H1 (cell line): Measurements from ENCODE around the gene CD68. TPM values are rescaled to one million over a fixed set of nuclear protein-coding genes. Genes with fewer than 3 reads are reported as not detected.

Experiments used
- CTCF ChIA-PET: fragments of 300-600 bp; sonication (Branson Sonifier 250); formaldehyde crosslinking; loops from one replicate; lab custom pipeline; 2021; ENCODE audit not compliant: partially characterized antibody; lab: Charles Lee
- POLR2A ChIA-PET: fragments of 300-600 bp; sonication (Branson Sonifier 250); formaldehyde crosslinking; loops from one replicate; lab custom pipeline; 2021; ENCODE audit warnings: inconsistent platforms; ENCODE audit not compliant: partially characterized antibody; lab: Charles Lee
- DNase-seq, 2 experiments: peaks; one replicate each; pipeline versions ENCODE4 v3.0.0 to v3.0.0-alpha.2; 2010 to 2022; ENCODE audit warnings: low spot score in 2 of 2, low read depth in 1 of 2, mixed read lengths in 1 of 2
- FAIRE-seq: peaks from 2 replicates; lab custom pipeline; 2011; peaks lifted over from hg19 to GRCh38; lab: Jason Lieb, UNC
- H2AFZ ChIP-seq: 2 replicates; pipeline ENCODE4 v1.8.1; 2012; ENCODE audit warnings: low read length, inconsistent platforms
- H2AK5ac ChIP-seq: 2 replicates; pipeline ENCODE4 v1.6.1; 2013; ENCODE audit warnings: low read depth, low read length
- H2BK120ac ChIP-seq: replicated peaks from 2 replicates; pipeline ENCODE3; 2013; ENCODE audit warnings: low read depth, low read length, inconsistent platforms
- H2BK12ac ChIP-seq: 2 replicates; pipeline ENCODE4 v1.6.1; 2013; ENCODE audit warnings: low read depth, low read length
- H2BK15ac ChIP-seq: 2 replicates; pipeline ENCODE4 v1.6.1; 2013; ENCODE audit warnings: low read length
- H2BK20ac ChIP-seq: 2 replicates; pipeline ENCODE4 v1.6.1; 2013; ENCODE audit warnings: low read length
- H2BK5ac ChIP-seq: 2 replicates; pipeline ENCODE4 v1.6.1; 2013; ENCODE audit warnings: low read depth, low read length
- H3K14ac ChIP-seq: 2 replicates; pipeline ENCODE4 v1.6.1; 2013; ENCODE audit warnings: inconsistent platforms; ENCODE audit not compliant: insufficient read length
- H3K18ac ChIP-seq: 2 replicates; pipeline ENCODE4 v1.6.1; 2013; ENCODE audit warnings: low read length; ENCODE audit errors: extremely low read depth
- H3K23ac ChIP-seq: 2 replicates; pipeline ENCODE4 v1.6.1; 2013; ENCODE audit warnings: inconsistent platforms; ENCODE audit not compliant: insufficient read length
- H3K23me2 ChIP-seq: 2 replicates; pipeline ENCODE4 v1.6.1; 2013; ENCODE audit warnings: low read depth, low read length
- H3K27ac ChIP-seq: 2 replicates; pipeline ENCODE4 v1.6.1; 2011; ENCODE audit warnings: low read depth, low read length, inconsistent platforms
- H3K27me3 ChIP-seq, 4 experiments: replicated peaks in 1 of 4; 1 replicate in 1 of 4; 2 replicates in 3 of 4; pipeline versions ENCODE4 v1.6.1 to v1.8.1; 2011 to 2013; ENCODE audit warnings: low read length in 3 of 4, mild to moderate bottlenecking in 3 of 4, inconsistent platforms in 2 of 4, mixed read lengths in 2 of 4, moderate library complexity in 1 of 4; ENCODE audit not compliant: control insufficient read depth in 3 of 4, insufficient read depth in 3 of 4; ENCODE audit errors: extremely low read depth in 1 of 4
- H3K36me3 ChIP-seq, 4 experiments: 2 replicates each; pipeline versions ENCODE4 v1.6.1 to v1.8.1; 2011 to 2013; ENCODE audit warnings: mild to moderate bottlenecking in 4 of 4, low read length in 3 of 4, moderate library complexity in 2 of 4, control low read depth in 1 of 4, inconsistent platforms in 1 of 4; ENCODE audit not compliant: insufficient read depth in 4 of 4, control insufficient read depth in 2 of 4
- H3K4ac ChIP-seq: replicated peaks from 2 replicates; pipeline ENCODE3; 2013; ENCODE audit warnings: low read length, low read depth, mixed read lengths, inconsistent platforms; ENCODE audit not compliant: insufficient read length
- H3K4me1 ChIP-seq, 4 experiments: replicated peaks in 1 of 4; 1 replicate in 1 of 4; 2 replicates in 3 of 4; pipeline versions ENCODE4 v1.6.1 to v1.8.1; 2011 to 2013; ENCODE audit warnings: low read length in 3 of 4, inconsistent platforms in 2 of 4, mixed read lengths in 1 of 4; ENCODE audit not compliant: insufficient read depth in 4 of 4, control insufficient read depth in 3 of 4
- H3K4me2 ChIP-seq, 2 experiments: 2 replicates each; pipeline versions ENCODE4 v1.6.1 to v1.8.1; 2011 to 2013; ENCODE audit warnings: low read depth in 2 of 2, low read length in 2 of 2, control low read depth in 1 of 2, inconsistent platforms in 1 of 2, mild to moderate bottlenecking in 1 of 2; ENCODE audit not compliant: insufficient read depth in 1 of 2
- H3K4me3 ChIP-seq, 4 experiments: fragments of 200-600, 300-600 bp in 1 of 4; sonication (generic), shearing (Covaris generic), sonication (Bioruptor Twin) in 1 of 4; 2 replicates each; pipeline versions ENCODE4 v1.5.1 to v1.8.1; 2011 to 2016; ENCODE audit warnings: low read length in 4 of 4, low read depth in 3 of 4, control low read depth in 2 of 4, inconsistent platforms in 2 of 4, mild to moderate bottlenecking in 2 of 4, mixed read lengths in 1 of 4, moderate library complexity in 1 of 4; ENCODE audit not compliant: insufficient read depth in 2 of 4; ENCODE audit errors: extremely low read depth in 1 of 4
- H3K56ac ChIP-seq: replicated peaks from 2 replicates; pipeline ENCODE3; 2013; ENCODE audit warnings: low read depth, mild to moderate bottlenecking, mixed read lengths, low read length, inconsistent platforms; ENCODE audit not compliant: insufficient read length
- H3K79me1 ChIP-seq: 2 replicates; pipeline ENCODE4 v1.6.1; 2013; ENCODE audit warnings: low read depth, low read length, control low read depth
- H3K79me2 ChIP-seq, 2 experiments: 2 replicates each; pipeline versions ENCODE4 v1.6.1 to v1.8.1; 2012 to 2013; ENCODE audit warnings: low read length in 2 of 2, mild to moderate bottlenecking in 2 of 2, inconsistent platforms in 1 of 2; ENCODE audit not compliant: insufficient read depth in 2 of 2, control insufficient read depth in 1 of 2
- H3K9ac ChIP-seq, 4 experiments: replicated peaks in 1 of 4; 1 replicate in 1 of 4; 2 replicates in 3 of 4; pipeline versions ENCODE4 v1.6.1 to v1.8.1; 2011 to 2013; ENCODE audit warnings: low read depth in 3 of 4, low read length in 3 of 4, control low read depth in 2 of 4, mild to moderate bottlenecking in 2 of 4, moderate library complexity in 2 of 4, inconsistent platforms in 1 of 4; ENCODE audit errors: extremely low read depth in 1 of 4
- H3K9me3 ChIP-seq, 2 experiments: 2 replicates each; pipeline versions ENCODE4 v1.6.1 to v1.8.1; 2012 to 2013; ENCODE audit warnings: mild to moderate bottlenecking in 2 of 2, moderate library complexity in 2 of 2, control low read depth in 1 of 2, inconsistent platforms in 1 of 2, low read depth in 1 of 2, low read length in 1 of 2, mixed read lengths in 1 of 2; ENCODE audit not compliant: insufficient read depth in 2 of 2
- H4K20me1 ChIP-seq, 2 experiments: replicated peaks in 1 of 2; 2 replicates each; pipeline versions ENCODE3 to v1.8.1; 2011 to 2013; ENCODE audit warnings: inconsistent platforms in 2 of 2, low read length in 2 of 2, mild to moderate bottlenecking in 1 of 2; ENCODE audit not compliant: insufficient read depth in 2 of 2, control insufficient read depth in 1 of 2
- H4K5ac ChIP-seq: 2 replicates; pipeline ENCODE4 v1.6.1; 2013; ENCODE audit warnings: low read length, low read depth, mixed read lengths, inconsistent platforms; ENCODE audit not compliant: insufficient read length
- H4K8ac ChIP-seq: 2 replicates; pipeline ENCODE4 v1.8.0; 2013; ENCODE audit warnings: mild to moderate bottlenecking, moderate library complexity, low read length, inconsistent platforms; ENCODE audit not compliant: insufficient read depth; ENCODE audit errors: extremely low read depth
- H4K91ac ChIP-seq: replicated peaks from 2 replicates; pipeline ENCODE3; 2013; ENCODE audit warnings: low read length, mixed read lengths, inconsistent platforms; ENCODE audit not compliant: insufficient read length
- E2F6 ChIP-seq: IDR thresholded peaks from 2 replicates; pipeline ENCODE4 v1.6.1; 2012; ENCODE audit warnings: inconsistent platforms
- FOSL1 ChIP-seq: IDR thresholded peaks from 2 replicates; pipeline ENCODE4 v1.6.1; 2011; ENCODE audit warnings: mild to moderate bottlenecking, low read depth, low read length, moderate library complexity; ENCODE audit not compliant: insufficient read depth
- HDAC2 ChIP-seq, 2 experiments: fragments of 300-600 bp in 1 of 2; sonication (generic) in 1 of 2; IDR thresholded peaks; 2 replicates each; pipeline ENCODE4 v1.6.1; 2011 to 2012; ENCODE audit warnings: low read depth in 2 of 2, low read length in 2 of 2, mild to moderate bottlenecking in 2 of 2, moderate library complexity in 2 of 2, borderline replicate concordance in 1 of 2, inconsistent platforms in 1 of 2
- KDM1A ChIP-seq: fragments of 200-600, 300-600 bp; sonication (generic); IDR thresholded peaks from 2 replicates; pipeline ENCODE4 v1.7.1; 2016; ENCODE audit warnings: mild to moderate bottlenecking, low read length, borderline replicate concordance
- MAFK ChIP-seq: IDR thresholded peaks from 2 replicates; pipeline ENCODE4 v1.6.1; 2012; ENCODE audit warnings: low read depth, mild to moderate bottlenecking, improper control_type of control experiment, low read length
- NRF1 ChIP-seq: IDR thresholded peaks from 2 replicates; pipeline ENCODE4 v1.6.1; 2011; ENCODE audit warnings: mild to moderate bottlenecking, low read depth, low read length, improper control_type of control experiment
- SIX5 ChIP-seq: IDR thresholded peaks from 2 replicates; pipeline ENCODE4 v1.6.1; 2011; ENCODE audit warnings: mild to moderate bottlenecking, low read depth, low read length
- SP1 ChIP-seq: IDR thresholded peaks from 2 replicates; pipeline ENCODE4 v1.6.1; 2011; ENCODE audit warnings: low read depth, low read length
- WGBS, 2 experiments: shearing (Covaris generic) in 1 of 2; methylation state at CpG; one replicate each; pipeline versions ENCODE4 v1.1.6 to v1.1.7; 2013 to 2015; ENCODE audit warnings: low lambda C conversion rate in 2 of 2, mixed read lengths in 2 of 2, inconsistent platforms in 1 of 2, low coverage in 1 of 2, missing lambda C conversion rate in 1 of 2; ENCODE audit not compliant: insufficient replicate concordance in 2 of 2, insufficient coverage in 1 of 2, insufficient read length in 1 of 2; ENCODE audit errors: extremely low coverage in 1 of 2, missing lambda C conversion rate in 1 of 2; 5-methylcytosine and 5-hydroxymethylcytosine counted together
- polyA plus RNA-seq, 7 experiments: library from polyadenylated mRNA; depleted of rRNA in 3 of 7; stranded (reverse) in 5 of 7; unstranded in 2 of 7; fragments of >200 nt in 5 of 7; fragments of 200-250 nt in 2 of 7; gene quantifications; 1 replicate in 5 of 7; 2 replicates in 1 of 7; 4 replicates in 1 of 7; pipeline versions ENCODE4 v1.2.1 to v1.2.3, GENCODE V29; 2011 to 2013; ENCODE audit warnings: missing spikeins in 2 of 7, mixed read lengths in 2 of 7
- total RNA-seq: library from RNA; stranded (reverse); fragmentation: NEBNext Ultra II Directional; extraction: Animal tissue kit (Norgen Biotek cat#: 25700); gene quantifications from 2 replicates; pipeline ENCODE4 v1.2.1, GENCODE V29; 2021

Gene CD68
- total and polyA plus RNA-seq, 2 of the 8 experiments (the other 6 are each of a cell fraction or from before 2014, with no cell fraction given) = 0.18 TPM; not detected in 1

GRCh38 chr17:7558544-7559319 is 20.7 kb upstream of the CD68 start, which contains the start of gene TNFSF13:
Gene TNFSF13, plus strand, starts transcription at chr17:7558750. Its CDS starts 290 bp downstream, at chr17:7559040.
- no peak within 1 kb of the TSS for H3K14ac ChIP-seq
- H3K18ac ChIP-seq = peak within 1 kb of the TSS; percentile 87
- no peak for DNase-seq
- no peak within 1 kb of the TSS for H3K23ac ChIP-seq
- peaks cover 4 to 14% of the 10 kb centered on the region in 2 experiments; a peak in 3 of 4 replicates for H3K79me2 ChIP-seq
- POLR2A ChIA-PET = interaction anchor here (0.8 to 37.5 kb wide), 13 partner anchors 10 to 152 kb away, joined by 3 to 1144 read pairs (median 6); partner anchors contain the start of genes CD68, MPDU1, POLR2A and SOX15
- no peak for FAIRE-seq
- H2BK120ac ChIP-seq = no peak within 1 kb of the TSS
- H3K4me2 ChIP-seq = peak within 1 kb of the TSS; percentile 49 to 61
- peak within 1 kb of the TSS; percentile 68; the same call in 1 of the 2 replicates for H2BK12ac ChIP-seq
- H3K36me3 ChIP-seq = peaks cover under 1 to 6% (median 2%) of the 10 kb centered on the region in 4 experiments; a peak in 4 of 8 replicates
- CTCF ChIA-PET = interaction anchor here (0.7 to 12.7 kb wide), 9 partner anchors 26 to 202 kb away, joined by 3 to 251 read pairs (median 3); no protein-coding TSS in a partner anchor
- H3K79me1 ChIP-seq = peaks cover 7% of the 10 kb centered on the region
- peaks cover 0 to 1% of the 10 kb centered on the region in 2 experiments for H4K20me1 ChIP-seq
- peaks cover 11 to 45% (median 26%) of the 10 kb centered on the region in 4 experiments for H3K4me1 ChIP-seq
- H2AFZ ChIP-seq = no peak within 1 kb of the TSS
- peak within 1 kb of the TSS; percentile 92 for H4K91ac ChIP-seq
- peak within 1 kb of the TSS in 2 of 4 experiments; percentile 11 to 34; a peak in 5 of 8 replicates for H3K4me3 ChIP-seq
- no peaks in the 10 kb centered on the region for H3K27me3 ChIP-seq
- peaks cover 6% of the 10 kb centered on the region; the same call in 1 of the 2 replicates for H3K23me2 ChIP-seq
- H4K8ac ChIP-seq = peak within 1 kb of the TSS; percentile 81
- peak within 1 kb of the TSS; percentile 56; the same call in 1 of the 2 replicates for H2BK5ac ChIP-seq
- 0 out of 2 replicates have a peak within 1 kb of the TSS, but pooled peaks have one; percentile 41 for H2BK20ac ChIP-seq
- H3K9ac ChIP-seq = 0 out of 7 replicates have a peak within 1 kb of the TSS, but pooled peaks of 1 of the 4 experiments have one; percentile 2
- H3K9me3 ChIP-seq = no peaks in the 10 kb centered on the region
- TF ChIP-seq E2F6 = no peak
- TF ChIP-seq HDAC2 (IDR thresholded peaks at IDR 0.05; ENCODE audit: borderline replicate concordance in 1 of 2, low read depth in 2 of 2, low read length in 2 of 2) = no peak
- no peak for TF ChIP-seq SP1
- TF ChIP-seq FOSL1 = no peak
- TF ChIP-seq MAFK = no peak
- TF ChIP-seq NRF1 = no peak
- no peak for TF ChIP-seq SIX5
- TF ChIP-seq KDM1A = no peak
- H2AK5ac ChIP-seq = peak within 1 kb of the TSS; percentile 18
- no peak within 1 kb of the TSS for H3K56ac ChIP-seq
- peak within 1 kb of the TSS; percentile 55 for H4K5ac ChIP-seq
- H2BK15ac ChIP-seq = peak within 1 kb of the TSS; percentile 96
- H3K4ac ChIP-seq = peak within 1 kb of the TSS; percentile 96
- H3K27ac ChIP-seq = 0 out of 2 replicates have a peak within 1 kb of the TSS, but pooled peaks have one; percentile 21
- WGBS, 2 experiments = 79% methylated on average over 15 of the region's 16 CpGs; no CpG with 5 or more reads in 1 of the 2 experiments
